GM19043 (cell line): ENCODE measurements around the gene SLC25A1.

Source experiments
- ATAC-seq: cut with Tn5 transposase; IDR thresholded peaks from one replicate; pipeline ENCODE4 v1.9.1; 2021; ENCODE audit warnings: low read depth; ENCODE audit not compliant: unreplicated experiment

Gene SLC25A1

DNA sequence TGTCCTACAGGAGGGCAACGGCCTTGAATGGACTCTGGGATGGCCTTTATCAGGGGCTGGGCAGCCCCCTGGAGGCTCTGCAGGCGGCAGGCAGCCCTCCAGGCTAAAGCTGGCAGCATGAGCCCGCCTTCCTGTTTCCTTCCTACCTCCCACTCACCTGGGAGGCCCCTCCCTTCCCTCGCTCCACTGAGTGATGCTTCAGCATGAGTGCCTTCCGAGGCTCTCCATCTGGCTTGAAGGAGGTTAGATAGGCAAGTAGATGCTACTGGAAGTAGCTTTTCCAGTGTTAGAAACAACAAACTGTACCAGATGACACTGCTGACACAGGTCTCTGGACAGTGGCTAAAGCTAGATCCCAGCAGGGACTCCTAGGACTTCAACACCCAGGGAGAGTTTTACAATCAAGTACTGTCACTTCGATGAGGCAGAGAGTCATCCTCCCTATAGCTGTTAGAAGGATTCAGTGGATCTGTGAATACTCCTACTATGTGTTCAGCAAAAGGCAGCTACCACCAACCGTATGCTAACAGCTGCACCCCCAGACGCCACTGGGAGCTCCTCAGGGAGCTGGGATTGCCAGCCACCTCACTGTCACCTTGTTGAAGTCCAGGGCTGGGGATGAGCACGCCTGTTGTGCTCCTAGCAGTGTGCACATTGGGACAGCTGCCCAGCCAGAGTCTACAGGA, 4.1 kb upstream of the SLC25A1 start:
- ATAC-seq = no peak

DNA sequence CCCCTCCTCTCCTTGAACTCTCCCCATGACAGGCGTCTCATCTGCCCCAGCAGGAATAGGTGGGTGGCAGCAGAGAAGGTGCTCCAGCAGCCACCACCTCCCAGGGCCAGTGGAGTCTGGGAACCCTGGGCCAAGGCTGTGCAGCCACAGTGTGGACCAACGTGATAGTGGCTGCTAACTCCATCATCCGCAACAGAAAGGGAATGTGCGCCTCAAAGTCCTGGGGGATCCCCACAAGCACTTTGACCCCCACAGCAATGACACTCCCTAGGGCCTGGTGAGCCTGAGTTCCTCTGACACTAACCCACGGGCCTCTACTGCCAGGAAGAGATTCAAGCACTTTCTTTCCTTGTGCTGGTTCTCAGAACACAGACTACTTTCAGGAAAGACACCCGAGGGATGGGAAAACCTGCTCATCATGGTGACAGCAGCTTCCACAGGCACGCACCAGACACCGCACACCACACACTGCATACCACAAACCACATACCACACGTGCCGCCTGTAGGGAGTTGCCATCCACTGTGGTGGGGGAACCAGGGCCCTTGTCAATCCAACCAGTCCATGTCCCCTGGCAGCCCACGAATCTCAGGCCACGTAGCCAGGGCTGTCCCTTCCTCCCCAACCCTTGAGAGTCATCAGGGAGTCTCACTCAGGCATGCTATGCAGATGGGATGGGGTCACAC, 3.4 kb upstream of the SLC25A1 start:
- ATAC-seq = no peak

DNA sequence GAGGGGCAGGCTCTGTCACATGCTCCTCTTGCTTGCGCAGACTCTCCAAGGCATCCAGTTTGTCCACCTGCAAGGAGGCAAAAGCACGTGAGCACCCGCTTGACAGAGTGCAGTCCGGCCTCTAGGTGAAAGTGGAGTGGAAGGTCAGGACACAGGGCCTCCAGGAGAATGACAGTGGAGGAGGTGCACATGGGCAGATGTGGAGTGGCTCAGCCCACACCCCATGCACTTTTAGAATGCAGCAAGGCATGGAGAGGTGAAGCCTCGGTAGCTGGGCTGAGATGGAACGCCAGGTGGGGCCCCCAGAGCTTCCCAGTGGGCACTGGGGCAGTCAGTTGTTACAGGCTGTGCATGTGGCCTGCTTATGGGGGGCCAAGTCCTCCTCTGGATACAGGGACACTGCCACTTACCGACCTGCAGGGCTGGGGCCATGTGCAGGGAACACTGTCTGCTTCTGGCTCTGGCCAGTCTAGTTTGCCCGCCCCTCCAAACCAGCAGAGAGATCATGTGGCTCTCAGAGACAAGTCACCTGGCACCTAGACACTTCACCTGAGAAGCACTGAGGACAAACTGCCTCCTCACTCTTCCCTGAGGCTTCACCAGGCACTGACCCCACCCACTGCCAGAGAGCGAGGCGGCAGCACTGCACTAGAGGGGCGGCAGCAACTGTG, 2.3 kb upstream of the SLC25A1 start:
- no peak for ATAC-seq

DNA sequence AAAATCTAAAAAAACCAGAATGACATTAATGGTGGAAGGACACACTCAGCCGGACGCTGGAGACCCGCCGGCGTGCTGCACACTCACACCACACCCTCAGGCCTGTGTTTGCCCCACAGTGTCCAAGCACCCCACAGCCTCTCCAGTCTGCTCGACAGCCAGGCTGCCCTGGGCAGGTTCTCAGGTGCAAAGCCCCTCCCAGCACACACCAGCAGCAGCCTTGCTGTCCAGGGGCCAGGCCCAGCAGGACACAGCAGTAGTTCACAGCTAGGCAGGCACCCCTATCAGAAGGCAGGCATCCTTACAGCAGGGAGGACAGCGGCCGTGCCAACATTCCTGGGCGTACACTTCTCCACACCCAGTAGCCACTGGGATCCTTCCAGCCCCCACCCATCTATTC, 1.7 kb upstream of the SLC25A1 start:
- no peak for ATAC-seq

GRCh38 chr22:19179497-19180048, 1.0 kb upstream of the SLC25A1 start:
- no peak for ATAC-seq

DNA sequence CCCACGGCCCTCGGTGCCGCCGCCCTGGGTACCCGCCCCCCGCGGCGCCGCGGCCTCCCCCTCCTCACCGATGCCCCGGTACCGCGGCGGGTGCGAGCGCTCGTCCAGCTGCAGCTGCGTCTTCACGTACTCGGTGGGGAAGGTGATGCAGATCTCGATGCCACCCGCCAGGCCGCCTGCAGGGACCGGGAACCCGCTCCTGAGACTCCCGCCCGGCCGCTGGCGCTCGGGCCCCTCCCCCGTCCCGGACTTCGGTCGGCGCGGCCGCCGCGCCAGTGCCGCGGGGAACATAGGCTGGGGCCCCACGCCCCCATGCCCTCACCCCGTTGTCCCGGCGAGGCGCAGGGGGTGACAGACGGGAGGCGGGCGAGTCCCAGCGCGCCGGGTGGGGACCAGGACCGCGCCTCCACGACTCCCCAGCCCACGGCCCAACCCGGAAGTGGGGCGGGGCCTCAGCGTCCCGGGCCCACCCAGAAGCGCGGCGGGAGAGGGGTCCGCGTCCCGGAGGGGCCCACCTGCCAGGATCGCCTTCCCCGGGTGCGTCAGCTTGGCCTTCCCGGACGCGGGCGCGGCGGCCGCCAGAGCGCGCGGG, 375 bp downstream of the SLC25A1 start:
- ATAC-seq = peak; percentile 18

DNA sequence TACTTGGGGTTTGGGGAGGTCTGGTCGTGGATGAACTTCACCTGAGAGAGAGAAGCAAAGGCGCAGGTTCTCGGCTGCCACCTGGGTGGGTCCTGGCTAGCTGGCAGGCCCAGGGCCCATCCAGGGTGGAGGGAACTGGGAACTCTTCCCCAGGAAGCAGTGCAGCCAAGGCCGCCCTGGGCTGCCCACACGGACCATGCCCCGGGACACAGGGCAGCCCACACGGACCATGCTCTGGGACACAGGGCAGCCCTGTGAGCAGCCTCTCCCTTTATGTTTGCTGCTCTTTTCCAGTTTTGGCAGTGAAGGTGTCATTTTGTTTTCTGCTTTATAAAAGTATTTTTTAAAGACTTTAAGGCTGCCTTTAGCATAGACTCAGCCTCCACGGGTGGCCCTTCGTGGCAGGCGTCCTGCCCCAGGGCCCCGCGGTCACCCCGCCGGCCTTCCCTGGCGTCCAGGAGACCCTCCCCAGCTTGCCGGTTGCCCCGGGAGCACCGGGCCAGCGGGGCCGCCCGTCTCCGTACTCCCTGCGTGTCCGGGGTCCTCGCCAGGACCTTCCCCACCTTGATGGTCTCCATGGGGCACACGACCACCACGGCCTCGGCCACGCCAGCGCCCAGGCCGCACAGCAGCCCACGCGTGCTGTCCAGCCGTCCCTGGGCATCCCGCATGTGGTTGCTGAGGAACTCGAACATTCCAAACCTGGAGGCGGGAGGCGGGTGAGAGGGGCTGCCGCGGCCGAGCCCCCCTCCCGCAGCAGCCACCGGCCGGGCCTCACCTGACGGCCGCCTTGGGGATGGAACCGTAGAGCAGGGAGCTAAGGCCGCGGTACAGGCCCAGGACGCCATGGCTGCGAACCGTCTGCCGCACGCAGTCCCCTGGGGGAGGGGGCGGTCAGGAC, 1.1 kb downstream of the SLC25A1 start:
- no peak for ATAC-seq

GRCh38 chr22:19176732-19177131, 1.8 kb downstream of the SLC25A1 start:
- no peak for ATAC-seq

- ATAC-seq = no peak
These were observed 2.3 kb downstream of the SLC25A1 start for GRCh38 chr22:19176175-19176643.

GRCh38 chr22:19175602-19176174, 2.8 kb downstream of the SLC25A1 start:
- ATAC-seq = no peak

- no peak for ATAC-seq
These were observed 3.4 kb downstream of the SLC25A1 start for GRCh38 chr22:19175026-19175601.

DNA sequence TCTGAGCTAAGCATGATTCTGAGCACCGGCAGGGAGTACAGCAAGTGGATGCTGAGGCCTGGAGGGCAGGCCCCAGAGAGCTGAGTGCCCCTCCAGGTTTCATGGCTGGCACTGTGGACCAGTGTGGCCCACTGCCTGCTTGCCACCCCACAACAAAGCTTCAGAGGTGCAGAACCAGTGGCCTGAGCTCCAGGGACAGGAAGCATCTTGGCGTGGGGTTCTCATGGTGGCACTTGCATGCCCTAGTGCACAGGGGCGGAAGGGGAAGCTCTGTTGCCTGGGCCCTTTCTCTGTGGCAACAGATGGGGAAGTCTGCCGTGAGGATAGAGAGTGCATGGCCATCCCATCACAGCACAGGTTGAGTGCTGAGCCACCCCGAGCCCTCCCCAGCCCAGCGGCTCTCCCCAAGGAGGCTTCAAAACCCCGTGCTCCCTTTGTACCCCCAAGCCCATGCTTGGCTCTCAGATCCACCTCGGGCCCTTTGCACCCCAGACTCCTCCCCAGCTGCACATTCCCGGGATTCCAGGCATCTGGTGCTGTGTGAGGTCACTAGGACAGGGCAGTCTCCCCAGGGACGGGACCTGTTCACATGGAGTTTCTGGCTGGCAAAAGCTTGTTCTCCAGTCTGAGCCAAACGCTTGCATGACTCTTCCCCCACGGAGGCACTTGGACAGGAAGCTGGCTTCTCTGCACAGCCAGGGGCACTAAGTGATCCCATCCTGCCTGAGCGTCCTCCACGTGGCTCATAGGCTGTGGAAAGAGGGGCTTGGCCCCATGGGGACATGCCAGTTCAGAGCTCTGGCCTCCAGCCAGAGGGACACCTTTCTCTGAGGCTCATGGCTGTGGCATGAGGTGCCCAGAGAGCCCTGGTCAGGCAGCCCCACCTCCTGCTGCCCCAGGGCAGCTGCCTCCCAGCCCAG, 4.2 kb downstream of the SLC25A1 start:
- no peak for ATAC-seq

GRCh38 chr22:19173047-19174035, 5.2 kb downstream of the SLC25A1 start:
- ATAC-seq = no peak

- ATAC-seq = no peak
These were observed 6.1 kb downstream of the SLC25A1 start for GRCh38 chr22:19172213-19173046.

- ATAC-seq = no peak
These were observed 8.6 kb downstream of the SLC25A1 start for GRCh38 chr22:19169947-19170318.
